CD14-positive monocyte (primary cell): Measurements from ENCODE around the gene HOXB3. TPM values are rescaled to one million over a fixed set of nuclear protein-coding genes. Genes with fewer than 3 reads are reported as not detected.

Experiments
- DNase-seq, 3 donors: peaks; one replicate each; pipeline ENCODE4 v3.0.0-alpha.2; 2011 to 2022
- H2AFZ ChIP-seq: 2 replicates; pipeline ENCODE4 v1.6.0; 2012; ENCODE audit warnings: mild to moderate bottlenecking, low read depth, low read length, inconsistent platforms; ENCODE audit not compliant: insufficient read depth, poor library complexity, severe bottlenecking
- H3K27ac ChIP-seq, 2 donors: 1 replicate in 1 of 2; 2 replicates in 1 of 2; pipeline ENCODE4 v1.5.1; 2012 to 2013; ENCODE audit warnings: low read length in 2 of 2, control low read depth in 1 of 2, inconsistent platforms in 1 of 2, low read depth in 1 of 2, mild to moderate bottlenecking in 1 of 2
- H3K27me3 ChIP-seq, 2 donors: one replicate each; pipeline versions ENCODE4 v1.6.0 to v1.6.1; 2011 to 2013; ENCODE audit warnings: low read length in 2 of 2; ENCODE audit not compliant: control insufficient read depth in 2 of 2, insufficient read depth in 2 of 2
- H3K36me3 ChIP-seq, 2 donors: replicated peaks in 1 of 2; 1 replicate in 1 of 2; 2 replicates in 1 of 2; pipeline versions ENCODE4 v1.5.1 to v1.6.1; 2012 to 2013; ENCODE audit warnings: low read length in 2 of 2, control low read depth in 1 of 2, inconsistent platforms in 1 of 2, mild to moderate bottlenecking in 1 of 2; ENCODE audit not compliant: insufficient read depth in 2 of 2, control insufficient read depth in 1 of 2
- H3K4me1 ChIP-seq, 2 donors: 1 replicate in 1 of 2; 2 replicates in 1 of 2; pipeline versions ENCODE4 v1.5.1 to v1.6.1; 2012 to 2013; ENCODE audit warnings: low read length in 2 of 2, control low read depth in 1 of 2, inconsistent platforms in 1 of 2, mild to moderate bottlenecking in 1 of 2, moderate library complexity in 1 of 2; ENCODE audit not compliant: insufficient read depth in 2 of 2, control insufficient read depth in 1 of 2
- H3K4me2 ChIP-seq: replicated peaks from 2 replicates; pipeline ENCODE3; 2012; ENCODE audit warnings: low read length, moderate library complexity, mild to moderate bottlenecking; ENCODE audit not compliant: poor library complexity, severe bottlenecking; ENCODE audit errors: extremely low read depth
- H3K4me3 ChIP-seq, 3 experiments: fragments of 200-600 bp in 1 of 3; sonication (generic) in 1 of 3; replicated peaks in 1 of 3; 1 replicate in 2 of 3; 2 replicates in 1 of 3; pipeline ENCODE4 v1.5.1; 2011 to 2013; ENCODE audit warnings: low read length in 3 of 3, mild to moderate bottlenecking in 3 of 3, control low read depth in 2 of 3, low read depth in 2 of 3, inconsistent platforms in 1 of 3, moderate library complexity in 1 of 3
- H3K79me2 ChIP-seq: 2 replicates; pipeline ENCODE4 v1.6.0; 2012; ENCODE audit warnings: mild to moderate bottlenecking, control low read depth, inconsistent platforms, low read length, moderate library complexity; ENCODE audit not compliant: insufficient read depth
- H3K9ac ChIP-seq: 2 replicates; pipeline ENCODE4 v1.6.0; 2017; ENCODE audit warnings: low read length, mild to moderate bottlenecking; ENCODE audit not compliant: insufficient read depth, poor library complexity, severe bottlenecking
- H3K9me3 ChIP-seq, 2 donors: replicated peaks in 1 of 2; 1 replicate in 1 of 2; 2 replicates in 1 of 2; pipeline versions ENCODE4 v1.5.1 to v1.6.1; 2012 to 2013; ENCODE audit warnings: low read length in 2 of 2, control low read depth in 1 of 2; ENCODE audit not compliant: control insufficient read depth in 1 of 2, insufficient read depth in 1 of 2
- H4K20me1 ChIP-seq: 2 replicates; pipeline ENCODE4 v1.6.0; 2012; ENCODE audit warnings: mild to moderate bottlenecking, low read length, control low read depth, moderate library complexity; ENCODE audit not compliant: insufficient read depth
- H3K27ac Mint-ChIP-seq, 7 donors: one replicate each; pipeline ENCODE4 v1.8.0; 2020; ENCODE audit warnings: mild to moderate bottlenecking in 7 of 7, mixed read lengths in 7 of 7, moderate library complexity in 6 of 7, inconsistent platforms in 2 of 7
- H3K27me3 Mint-ChIP-seq, 3 donors: one replicate each; pipeline ENCODE4 v1.8.0; 2021 to 2022; ENCODE audit warnings: low read depth in 3 of 3, mild to moderate bottlenecking in 3 of 3, mixed read lengths in 3 of 3, moderate library complexity in 3 of 3, inconsistent platforms in 1 of 3
- H3K36me3 Mint-ChIP-seq, 2 donors: one replicate each; pipeline ENCODE4 v1.8.0; 2020; ENCODE audit warnings: mixed read lengths in 2 of 2, inconsistent platforms in 1 of 2, mild to moderate bottlenecking in 1 of 2
- H3K4me1 Mint-ChIP-seq: one replicate; pipeline ENCODE4 v1.8.0; 2020; ENCODE audit warnings: mild to moderate bottlenecking, mixed read lengths
- H3K4me3 Mint-ChIP-seq, 2 donors: one replicate each; pipeline ENCODE4 v1.8.0; 2020; ENCODE audit warnings: mild to moderate bottlenecking in 2 of 2, mixed read lengths in 2 of 2, moderate library complexity in 1 of 2
- H3K9me3 Mint-ChIP-seq, 7 donors: one replicate each; pipeline ENCODE4 v1.8.0; 2020 to 2022; ENCODE audit warnings: mixed read lengths in 7 of 7, mild to moderate bottlenecking in 6 of 7, moderate library complexity in 6 of 7, inconsistent platforms in 2 of 7
- CTCF ChIP-seq: fragments of 200-600 bp; IDR thresholded peaks from one replicate; pipeline ENCODE4 v1.8.0; 2022; ENCODE audit warnings: antibody characterized with exemption, mild to moderate bottlenecking
- WGBS: methylation state at CpG from one replicate; pipeline ENCODE4 v1.1.5; 2013; ENCODE audit warnings: missing lambda C conversion rate; ENCODE audit not compliant: insufficient coverage; 5-methylcytosine and 5-hydroxymethylcytosine counted together
- intact Hi-C, 2 donors: fragments of 100-400 bp; cut with micrococcal nuclease; formaldehyde crosslinking; loops; one replicate each; pipeline versions ENCODE4 v1.15.0 to v1.15.1; 2023
- polyA plus RNA-seq, 3 donors: library from polyadenylated mRNA; depleted of rRNA in 1 of 3; unstranded in 2 of 3; stranded (reverse) in 1 of 3; fragments of 300-500 nt in 2 of 3; fragments of >200 nt in 1 of 3; fragmentation: Illumina TruSeq in 2 of 3; gene quantifications; 1 replicate in 2 of 3; 2 replicates in 1 of 3; pipeline ENCODE4 v1.2.3, GENCODE V29; 2012 to 2021

HOXB3 gene
- polyA plus RNA-seq, 3 donors: 0.56 TPM; not detected in 2

GRCh38 chr17:48546137-48546923 lies 43.7 kb downstream of the HOXB3 start:
- H4K20me1 ChIP-seq: no peaks in the 10 kb centered on the region
- H3K27me3 Mint-ChIP-seq: peaks cover 68 to 74% (median 72%) of the 10 kb centered on the region in 3 donors
- no peak overlapping the region for H3K9ac ChIP-seq
- no peaks in the 10 kb centered on the region for H3K36me3 ChIP-seq
- H3K27ac ChIP-seq: no peak overlapping the region
- H3K27ac Mint-ChIP-seq: no peak overlapping the region
- no peak overlapping the region for H3K4me3 ChIP-seq
- H3K9me3 Mint-ChIP-seq: peaks cover 0 to 21% (median 15%) of the 10 kb centered on the region in 7 donors
- H3K4me2 ChIP-seq: no peak overlapping the region
- no peaks in the 10 kb centered on the region for H3K79me2 ChIP-seq
- H3K4me1 ChIP-seq: peaks cover 35 to 53% of the 10 kb centered on the region in 2 donors
- TF ChIP-seq CTCF: no peak
- peak overlapping the region; percentile 3 for H2AFZ ChIP-seq
- peaks cover 5 to 15% of the 10 kb centered on the region in 2 donors for H3K36me3 Mint-ChIP-seq
- H3K4me1 Mint-ChIP-seq: peaks cover 57% of the 10 kb centered on the region
- intact Hi-C loops: no loop called here
- H3K9me3 ChIP-seq: no peaks in the 10 kb centered on the region
- peak overlapping the region in 1 of 2 donors; percentile 74 for H3K4me3 Mint-ChIP-seq
- DNase-seq: no peak
- 25% methylated on average over 2 of the region's 10 CpGs for WGBS
- peaks cover 27 to 66% of the 10 kb centered on the region in 2 donors for H3K27me3 ChIP-seq

- Histone ChIP-seq H3K27me3 (peaks cover 32 to 73% of the 10 kb centered on the region in 2 donors), H3K9ac (no peak overlapping the region), H3K4me2 (no peak overlapping the region), H3K4me3 (no peak overlapping the region), H3K27ac (no peak overlapping the region), H2AFZ (no peak overlapping the region), H4K20me1 (no peaks in the 10 kb centered on the region), H3K9me3 (no peaks in the 10 kb centered on the region), H3K4me1 (peaks cover 41 to 58% of the 10 kb centered on the region in 2 donors), H3K36me3 (no peaks in the 10 kb centered on the region), H3K79me2 (no peaks in the 10 kb centered on the region)
- Mint-ChIP-seq H3K27me3 (peaks cover 74 to 80% (median 78%) of the 10 kb centered on the region in 3 donors), H3K9me3 (peaks cover 0 to 25% (median 15%) of the 10 kb centered on the region in 7 donors), H3K4me3 (peak overlapping the region in 1 of 2 donors; percentile 92), H3K27ac (peak overlapping the region in 1 of 7 donors; percentile 23), H3K36me3 (peaks cover 5 to 17% of the 10 kb centered on the region in 2 donors), H3K4me1 (peaks cover 62% of the 10 kb centered on the region)
- intact Hi-C loops: no loop called here
- TF ChIP-seq CTCF: no peak
- no CpG with 5 or more reads among the region's 1 CpG for WGBS
- no peak for DNase-seq
Measured at GRCh38 chr17:48545539-48545938, 44.5 kb downstream of the HOXB3 start.
